Right lobe of liver (tissue), 4 donors: ENCODE results near the gene FHIT.

Source experiments
- CTCF ChIP-seq, 4 donors: fragments of 200-600 bp in 3 of 4; fragments of 450-650 bp in 1 of 4; IDR thresholded peaks; one replicate each; pipeline versions ENCODE4 v1.5.1 to v1.8.0; 2016 to 2022; ENCODE audit warnings: antibody characterized with exemption in 4 of 4, mild to moderate bottlenecking in 2 of 4
- POLR2A ChIP-seq: fragments of 450-650 bp; IDR thresholded peaks from one replicate; pipeline ENCODE4 v1.6.1; 2017; ENCODE audit warnings: antibody characterized with exemption, mild to moderate bottlenecking
- donor health status: DM: no; HTN: no; CAD: no.
- donor health status: DM: no; HTN: no; CAD: no.
- donor health status: DM: no; HTN: yes; CAD: no.

- TF ChIP-seq CTCF (IDR thresholded peaks at IDR 0.05) (no peak), POLR2A (no peak)
Measured at GRCh38 chr3:60009931-60010478, 1241.2 kb downstream of the FHIT start.
